WERI-Rb-1 (cell line): ENCODE results near the gene RALGAPA2.
A peak's percentile ranks its signal among the peaks of the same experiment; 100 is the strongest.

Experiments
- DNase-seq: peaks from one replicate; pipeline ENCODE4 v3.0.0-alpha.2; 2020
- H3K27ac ChIP-seq: fragments of 250-450 bp; sonication (Bioruptor Pico); 2 replicates; pipeline ENCODE4 v1.5.1; 2020; ENCODE audit warnings: mild to moderate bottlenecking, moderate library complexity
- H3K27me3 ChIP-seq: fragments of 250-450 bp; sonication (Bioruptor Pico); 2 replicates; pipeline ENCODE4 v1.5.1; 2021; ENCODE audit warnings: mild to moderate bottlenecking, low read depth, moderate library complexity; ENCODE audit not compliant: insufficient read depth, severe bottlenecking
- H3K36me3 ChIP-seq: fragments of 250-450 bp; sonication (Bioruptor Pico); 2 replicates; pipeline ENCODE4 v1.5.1; 2020; ENCODE audit warnings: mild to moderate bottlenecking, moderate library complexity
- H3K4me3 ChIP-seq: 2 replicates; pipeline ENCODE4 v1.5.1; 2011; ENCODE audit warnings: low read depth, mild to moderate bottlenecking, control low read depth, low read length
- H3K9me3 ChIP-seq: fragments of 250-450 bp; sonication (Bioruptor Pico); 2 replicates; pipeline ENCODE4 v1.5.1; 2021; ENCODE audit warnings: mild to moderate bottlenecking, moderate library complexity; ENCODE audit not compliant: severe bottlenecking
- TF ChIP-seq, protein P1 (sequence below): IDR thresholded peaks from 2 replicates; pipeline ENCODE4 v1.5.1; 2011; ENCODE audit warnings: low read depth, mild to moderate bottlenecking, control low read depth, inconsistent platforms, low read length

Gene RALGAPA2

DNA sequence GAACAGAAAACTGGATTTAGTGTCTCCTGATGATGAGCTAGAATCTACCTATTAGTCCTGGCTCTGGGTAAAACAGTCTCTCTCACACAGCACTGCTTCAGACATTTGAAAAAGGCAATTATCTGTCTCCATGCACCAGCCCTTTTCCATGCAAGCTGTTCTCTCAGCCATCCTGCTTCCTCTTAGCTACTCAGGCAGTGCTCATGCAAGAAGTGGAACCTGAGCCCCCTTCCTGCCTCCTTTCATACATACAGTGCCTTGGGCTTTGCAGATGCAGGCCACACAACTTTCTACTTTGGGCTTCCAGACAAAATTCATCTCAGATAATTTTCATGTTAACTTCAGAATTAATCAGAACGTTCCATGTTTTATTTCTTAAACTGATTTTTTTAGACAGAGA is 151.3 kb downstream of the RALGAPA2 start:
- Histone ChIP-seq H3K36me3 (no peaks in the 10 kb centered on the region), H3K27me3 (no peaks in the 10 kb centered on the region), H3K9me3 (no peaks in the 10 kb centered on the region), H3K27ac (no peak overlapping the region), H3K4me3 (no peak overlapping the region)
- no peak for DNase-seq
- TF ChIP-seq, protein P1, sequence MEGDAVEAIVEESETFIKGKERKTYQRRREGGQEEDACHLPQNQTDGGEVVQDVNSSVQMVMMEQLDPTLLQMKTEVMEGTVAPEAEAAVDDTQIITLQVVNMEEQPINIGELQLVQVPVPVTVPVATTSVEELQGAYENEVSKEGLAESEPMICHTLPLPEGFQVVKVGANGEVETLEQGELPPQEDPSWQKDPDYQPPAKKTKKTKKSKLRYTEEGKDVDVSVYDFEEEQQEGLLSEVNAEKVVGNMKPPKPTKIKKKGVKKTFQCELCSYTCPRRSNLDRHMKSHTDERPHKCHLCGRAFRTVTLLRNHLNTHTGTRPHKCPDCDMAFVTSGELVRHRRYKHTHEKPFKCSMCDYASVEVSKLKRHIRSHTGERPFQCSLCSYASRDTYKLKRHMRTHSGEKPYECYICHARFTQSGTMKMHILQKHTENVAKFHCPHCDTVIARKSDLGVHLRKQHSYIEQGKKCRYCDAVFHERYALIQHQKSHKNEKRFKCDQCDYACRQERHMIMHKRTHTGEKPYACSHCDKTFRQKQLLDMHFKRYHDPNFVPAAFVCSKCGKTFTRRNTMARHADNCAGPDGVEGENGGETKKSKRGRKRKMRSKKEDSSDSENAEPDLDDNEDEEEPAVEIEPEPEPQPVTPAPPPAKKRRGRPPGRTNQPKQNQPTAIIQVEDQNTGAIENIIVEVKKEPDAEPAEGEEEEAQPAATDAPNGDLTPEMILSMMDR, result no peak

DNA sequence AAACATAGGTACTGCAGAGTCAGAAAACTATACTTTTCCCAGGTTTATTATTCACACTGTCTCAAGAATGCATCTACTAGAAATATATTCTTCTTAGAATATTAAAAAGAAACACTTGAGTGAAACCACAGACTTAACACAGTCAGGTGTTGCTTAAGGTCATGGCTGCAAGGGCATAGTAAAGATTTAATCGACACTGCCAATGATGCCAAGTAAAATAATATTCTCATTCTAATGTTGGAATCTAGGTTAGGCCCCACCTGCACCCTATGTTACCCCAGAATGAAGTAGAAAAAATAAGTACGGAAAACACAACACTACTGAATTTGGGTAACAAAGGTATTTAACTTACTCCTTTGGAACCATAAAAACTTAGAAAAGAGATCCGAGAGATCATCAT is 155.0 kb downstream of the RALGAPA2 start:
- TF ChIP-seq, protein P1, result no peak
- Histone ChIP-seq H3K27me3 (no peaks in the 10 kb centered on the region), H3K9me3 (peaks cover 8% of the 10 kb centered on the region), H3K27ac (no peak overlapping the region), H3K36me3 (no peaks in the 10 kb centered on the region; the same call in 1 of the 2 replicates), H3K4me3 (no peak overlapping the region)
- no peak for DNase-seq

DNA sequence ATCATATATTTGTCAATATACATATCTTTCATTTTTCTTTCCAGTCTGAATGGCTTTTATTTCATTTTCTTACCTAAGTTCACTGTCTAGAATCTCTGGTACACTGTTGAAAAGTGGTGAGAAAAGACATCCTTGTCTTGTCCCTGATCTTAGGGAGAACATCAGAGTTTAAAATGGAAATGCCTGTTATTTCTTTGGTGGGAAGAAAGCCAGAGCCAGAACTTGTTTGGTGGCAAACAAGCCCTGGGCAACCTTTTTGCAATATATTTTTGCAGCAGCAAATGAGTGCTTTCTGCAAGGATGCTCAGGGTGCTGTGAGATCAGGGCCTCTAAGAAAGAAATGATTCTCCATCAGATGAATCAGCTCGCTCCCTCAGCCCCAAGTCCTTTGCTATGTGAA is 156.6 kb downstream of the RALGAPA2 start:
- no peaks in the 10 kb centered on the region for H3K27me3 ChIP-seq
- H3K36me3 ChIP-seq, result no peaks in the 10 kb centered on the region; the same call in 1 of the 2 replicates
- DNase-seq, result no peak
- TF ChIP-seq, protein P1, result no peak
- H3K27ac ChIP-seq, result no peak overlapping the region
- H3K9me3 ChIP-seq, result peaks cover 8% of the 10 kb centered on the region
- no peak overlapping the region for H3K4me3 ChIP-seq

DNA sequence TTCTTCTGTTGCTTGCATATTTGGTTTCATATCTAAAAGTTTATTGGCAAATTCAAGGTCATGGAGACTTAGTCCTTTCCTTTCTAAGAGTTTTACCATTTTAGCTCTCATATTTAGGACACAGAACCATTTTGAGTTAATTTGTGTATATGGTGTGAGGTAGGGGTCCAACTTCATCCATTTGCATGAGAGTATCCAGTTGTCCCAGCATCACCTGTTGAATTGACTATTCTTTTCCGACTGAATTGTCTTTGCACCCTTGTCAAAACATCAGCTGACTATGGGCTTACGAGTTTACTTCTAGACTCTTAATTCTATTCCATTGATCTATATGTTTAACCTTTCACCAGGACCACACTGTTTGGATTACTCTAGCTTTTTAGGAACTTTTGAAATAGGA is 157.5 kb downstream of the RALGAPA2 start:
- DNase-seq, result no peak
- Histone ChIP-seq H3K9me3 (peaks cover 8% of the 10 kb centered on the region), H3K4me3 (no peak overlapping the region), H3K27me3 (no peaks in the 10 kb centered on the region), H3K36me3 (no peaks in the 10 kb centered on the region; the same call in 1 of the 2 replicates), H3K27ac (no peak overlapping the region)
- TF ChIP-seq, protein P1, result no peak

DNA sequence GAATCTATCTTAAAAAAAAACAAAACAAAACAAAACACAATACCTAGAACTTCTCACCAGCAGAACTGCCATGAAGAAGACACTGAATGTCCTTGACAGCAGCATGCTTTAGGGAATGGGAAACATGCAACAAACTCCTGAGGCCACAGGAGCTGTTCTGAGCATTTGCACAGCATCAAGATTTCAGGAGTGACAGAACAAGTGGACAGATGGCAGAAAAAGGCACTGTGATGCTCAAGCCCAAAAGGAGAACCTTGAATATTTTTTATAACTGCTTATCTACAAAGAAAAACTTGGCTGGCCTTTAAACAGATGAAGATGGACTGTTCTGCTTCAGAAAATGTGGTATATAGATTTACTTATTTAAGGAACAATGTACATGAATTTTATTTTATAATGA is 158.9 kb downstream of the RALGAPA2 start:
- Histone ChIP-seq H3K9me3 (peaks cover 8% of the 10 kb centered on the region), H3K4me3 (no peak overlapping the region), H3K36me3 (no peaks in the 10 kb centered on the region; the same call in 1 of the 2 replicates), H3K27ac (no peak overlapping the region), H3K27me3 (no peaks in the 10 kb centered on the region)
- DNase-seq, result no peak
- TF ChIP-seq, protein P1, result no peak

DNA sequence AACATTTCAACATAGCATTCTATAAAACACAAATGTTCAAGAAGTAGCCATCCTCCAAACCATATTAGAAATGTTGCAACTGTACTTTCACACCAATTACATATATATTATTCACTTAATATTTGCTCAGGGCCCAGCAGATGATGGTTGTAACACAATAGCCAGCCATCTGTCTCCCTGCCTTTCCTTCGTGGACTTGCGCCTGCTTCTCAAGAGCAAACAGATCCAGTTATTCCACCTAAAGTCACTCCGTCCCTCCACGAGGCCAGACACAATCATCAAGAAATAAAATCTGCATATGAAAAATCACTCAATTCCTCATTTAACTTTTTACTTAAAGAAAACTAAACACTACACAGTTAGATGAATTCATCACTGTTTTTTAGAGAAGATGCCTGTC is 160.4 kb downstream of the RALGAPA2 start:
- H3K9me3 ChIP-seq, result peaks cover 8% of the 10 kb centered on the region
- H3K27me3 ChIP-seq, result no peaks in the 10 kb centered on the region
- no peak overlapping the region for H3K4me3 ChIP-seq
- peak overlapping the region; percentile 73 for H3K27ac ChIP-seq
- DNase-seq, result peak; percentile 30
- TF ChIP-seq, protein P1, result no peak
- H3K36me3 ChIP-seq, result no peaks in the 10 kb centered on the region; the same call in 1 of the 2 replicates
